Prostate gland (tissue), 2 donors: Measurements from ENCODE around the gene SMYD3.

ENCODE experiments used
- POLR2A ChIP-seq: fragments of 450-650 bp; IDR thresholded peaks from one replicate; pipeline ENCODE4 v1.6.1; 2016; ENCODE audit warnings: antibody characterized with exemption, mild to moderate bottlenecking
- POLR2AphosphoS5 ChIP-seq: sonication (generic); formaldehyde crosslinking; IDR thresholded peaks from one replicate; pipeline ENCODE4 v1.6.1; 2017; ENCODE audit warnings: antibody characterized with exemption
- TF ChIP-seq, protein P1 (sequence below), 4 experiments: fragments of 200-600 bp in 2 of 4; fragments of 450-650 bp in 2 of 4; sonication (generic) in 2 of 4; IDR thresholded peaks; 1 replicate in 3 of 4; 2 replicates in 1 of 4; pipeline ENCODE4 v1.5.1; 2016 to 2019; ENCODE audit warnings: antibody characterized with exemption in 4 of 4, mild to moderate bottlenecking in 2 of 4, moderate library complexity in 2 of 4

- TF ChIP-seq, protein P1, sequence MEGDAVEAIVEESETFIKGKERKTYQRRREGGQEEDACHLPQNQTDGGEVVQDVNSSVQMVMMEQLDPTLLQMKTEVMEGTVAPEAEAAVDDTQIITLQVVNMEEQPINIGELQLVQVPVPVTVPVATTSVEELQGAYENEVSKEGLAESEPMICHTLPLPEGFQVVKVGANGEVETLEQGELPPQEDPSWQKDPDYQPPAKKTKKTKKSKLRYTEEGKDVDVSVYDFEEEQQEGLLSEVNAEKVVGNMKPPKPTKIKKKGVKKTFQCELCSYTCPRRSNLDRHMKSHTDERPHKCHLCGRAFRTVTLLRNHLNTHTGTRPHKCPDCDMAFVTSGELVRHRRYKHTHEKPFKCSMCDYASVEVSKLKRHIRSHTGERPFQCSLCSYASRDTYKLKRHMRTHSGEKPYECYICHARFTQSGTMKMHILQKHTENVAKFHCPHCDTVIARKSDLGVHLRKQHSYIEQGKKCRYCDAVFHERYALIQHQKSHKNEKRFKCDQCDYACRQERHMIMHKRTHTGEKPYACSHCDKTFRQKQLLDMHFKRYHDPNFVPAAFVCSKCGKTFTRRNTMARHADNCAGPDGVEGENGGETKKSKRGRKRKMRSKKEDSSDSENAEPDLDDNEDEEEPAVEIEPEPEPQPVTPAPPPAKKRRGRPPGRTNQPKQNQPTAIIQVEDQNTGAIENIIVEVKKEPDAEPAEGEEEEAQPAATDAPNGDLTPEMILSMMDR (IDR thresholded peaks at IDR 0.05): no peak
- TF ChIP-seq POLR2A (no peak), POLR2AphosphoS5 (no peak)
Observed at GRCh38 chr1:245953876-245954660, 553.0 kb downstream of the SMYD3 start.
